PC-9 (cell line): ENCODE results near the gene MAT1A. TPM values are rescaled to one million over a fixed set of nuclear protein-coding genes. Genes with fewer than 3 reads are reported as not detected.
"Not testable (repeated sequence)": the region's sequence is repeated elsewhere in the genome, so short reads cannot be mapped to it uniquely, and the experiment has no call there.

Source experiments
- BruUV-seq: library from RNA; stranded (reverse); fragments of 400-500 nt; replicated peaks from 2 replicates; lab custom pipeline; 2021; lab: Mats Ljungman, UMichigan
- CTCF ChIA-PET: fragments of 300-600 bp; sonication (Branson Sonifier 250); formaldehyde crosslinking; loops from one replicate; lab custom pipeline; 2022; ENCODE audit warnings: antibody characterized with exemption; lab: Charles Lee
- POLR2A ChIA-PET: fragments of 300-600 bp; sonication (Branson Sonifier 250); formaldehyde crosslinking; loops from one replicate; lab custom pipeline; 2022; ENCODE audit warnings: antibody characterized with exemption; ENCODE audit not compliant: unreplicated experiment; lab: Charles Lee
- DNase-seq, 2 experiments: peaks; one replicate each; pipeline versions ENCODE4 v3.0.0 to v3.0.0-alpha.2; 2015 to 2022; ENCODE audit warnings: mixed read lengths in 1 of 2
- H2AFZ ChIP-seq: fragments of 200-600 bp; sonication (generic); 2 replicates; pipeline ENCODE4 v1.8.1; 2017; ENCODE audit warnings: antibody characterized with exemption
- H3F3A ChIP-seq: fragments of 200-600 bp; sonication (generic); 2 replicates; pipeline ENCODE4 v1.8.1; 2017; ENCODE audit warnings: antibody characterized with exemption, mild to moderate bottlenecking, low read depth; ENCODE audit not compliant: insufficient read depth
- H3K27ac ChIP-seq: fragments of 200-600 bp; sonication (generic); 2 replicates; pipeline ENCODE4 v1.6.1; 2016; ENCODE audit warnings: mixed run types
- H3K27me3 ChIP-seq: fragments of 200-600 bp; sonication (generic); 2 replicates; pipeline ENCODE4 v1.6.1; 2016; ENCODE audit warnings: low read depth, mixed run types; ENCODE audit not compliant: insufficient read depth
- H3K36me3 ChIP-seq: fragments of 200-600 bp; sonication (generic); 2 replicates; pipeline ENCODE4 v1.6.1; 2016; ENCODE audit warnings: low read depth, mixed run types
- H3K4me1 ChIP-seq: fragments of 200-600 bp; sonication (generic); replicated peaks from 2 replicates; pipeline ENCODE4 v1.6.1; 2016; ENCODE audit warnings: mixed run types; ENCODE audit not compliant: insufficient read depth
- H3K4me2 ChIP-seq: fragments of 200-600 bp; sonication (generic); 2 replicates; pipeline ENCODE4 v1.6.1; 2017; ENCODE audit warnings: mixed run types
- H3K4me3 ChIP-seq: fragments of 200-600 bp; sonication (generic); 2 replicates; pipeline ENCODE4 v1.6.1; 2016; ENCODE audit warnings: mixed run types
- H3K79me2 ChIP-seq: fragments of 200-600 bp; sonication (generic); 2 replicates; pipeline ENCODE4 v1.6.1; 2017; ENCODE audit warnings: low read depth, mixed run types
- H3K9me2 ChIP-seq: fragments of 200-600 bp; sonication (generic); 2 replicates; pipeline ENCODE4 v1.8.1; 2017; ENCODE audit warnings: mild to moderate bottlenecking; ENCODE audit not compliant: insufficient read depth
- H3K9me3 ChIP-seq: fragments of 200-600 bp; sonication (generic); 2 replicates; pipeline ENCODE4 v1.8.1; 2016; ENCODE audit warnings: low read depth; ENCODE audit not compliant: insufficient read depth
- H4K20me1 ChIP-seq: fragments of 200-600 bp; sonication (generic); 2 replicates; pipeline ENCODE4 v1.8.1; 2017; ENCODE audit not compliant: insufficient read depth
- CTCF ChIP-seq: fragments of 200-600 bp; sonication (generic); conservative IDR thresholded peaks from 2 replicates; pipeline ENCODE4 v1.6.1; 2017; ENCODE audit warnings: mixed run types, antibody characterized with exemption, mild to moderate bottlenecking, moderate library complexity
- EZH2 ChIP-seq: fragments of 200-600 bp; sonication (generic); IDR thresholded peaks from 2 replicates; pipeline ENCODE4 v1.8.0; 2017; ENCODE audit warnings: antibody characterized with exemption, low read depth
- intact Hi-C: fragments of 100-400 bp; cut with micrococcal nuclease; formaldehyde crosslinking; loops from one replicate; pipeline ENCODE4 v1.10.0; 2022; ENCODE audit not compliant: unreplicated experiment
- total RNA-seq: library from RNA; stranded (reverse); gene quantifications from 2 replicates; pipeline ENCODE4 v1.2.3, GENCODE V29; 2021

Gene MAT1A
- total RNA-seq, 1 experiment from 2014 or later, result not detected

GRCh38 chr10:80315391-80315790, 25.9 kb upstream of the MAT1A start:
- H3K4me3 ChIP-seq, result no peak overlapping the region
- no peak overlapping the region for H2AFZ ChIP-seq
- TF ChIP-seq EZH2 (no peak), CTCF (no peak)
- H3F3A ChIP-seq, result no peaks in the 10 kb centered on the region
- H3K27ac ChIP-seq, result no peak overlapping the region
- POLR2A ChIA-PET, result no interaction called here
- H4K20me1 ChIP-seq, result no peaks in the 10 kb centered on the region
- H3K9me2 ChIP-seq, result no peaks in the 10 kb centered on the region
- CTCF ChIA-PET, result no interaction called here
- no peak overlapping the region for H3K4me2 ChIP-seq
- no peak for DNase-seq
- H3K9me3 ChIP-seq, result no peaks in the 10 kb centered on the region; the same call in 1 of the 2 replicates
- no peaks in the 10 kb centered on the region for H3K4me1 ChIP-seq
- intact Hi-C loops, result no loop called here
- no peaks in the 10 kb centered on the region for H3K79me2 ChIP-seq
- H3K27me3 ChIP-seq, result peaks cover 7% of the 10 kb centered on the region; the same call in 1 of the 2 replicates
- no peaks in the 10 kb centered on the region for H3K36me3 ChIP-seq
- BruUV-seq, result no TSS peak

- no peaks in the 10 kb centered on the region for H3K36me3 ChIP-seq
- no TSS peak for BruUV-seq
- no peak overlapping the region for H3K27ac ChIP-seq
- H3K79me2 ChIP-seq, result no peaks in the 10 kb centered on the region
- CTCF ChIA-PET, result no interaction called here
- H4K20me1 ChIP-seq, result no peaks in the 10 kb centered on the region
- no peaks in the 10 kb centered on the region; the same call in 1 of the 2 replicates for H3K9me3 ChIP-seq
- no peak for DNase-seq
- H3K4me3 ChIP-seq, result no peak overlapping the region
- intact Hi-C loops, result no loop called here
- H3K27me3 ChIP-seq, result 0 out of 2 replicates have a peak, but pooled peaks cover 7% of the 10 kb centered on the region
- no peaks in the 10 kb centered on the region for H3K9me2 ChIP-seq
- no peaks in the 10 kb centered on the region for H3F3A ChIP-seq
- no peaks in the 10 kb centered on the region for H3K4me1 ChIP-seq
- TF ChIP-seq EZH2, result no peak
- TF ChIP-seq CTCF, result no peak
- no peak overlapping the region for H3K4me2 ChIP-seq
- POLR2A ChIA-PET, result no interaction called here
- H2AFZ ChIP-seq, result no peak overlapping the region
Observed at GRCh38 chr10:80313523-80313922, 24.1 kb upstream of the MAT1A start.

- CTCF ChIA-PET, H3K27ac ChIP-seq, H3K9me2 ChIP-seq, H3K9me3 ChIP-seq, H3K4me1 ChIP-seq, POLR2A ChIA-PET, DNase-seq, H3K4me3 ChIP-seq, H4K20me1 ChIP-seq, H3F3A ChIP-seq, intact Hi-C loops, H2AFZ ChIP-seq, H3K4me2 ChIP-seq, H3K36me3 ChIP-seq, H3K79me2 ChIP-seq, BruUV-seq: not testable (repeated sequence)
- peaks cover 15% of the 10 kb centered on the region for H3K27me3 ChIP-seq
Observed at GRCh38 chr10:80305989-80306388, 16.5 kb upstream of the MAT1A start.

- Histone ChIP-seq H2AFZ (no peak overlapping the region), H4K20me1 (no peaks in the 10 kb centered on the region), H3F3A (no peaks in the 10 kb centered on the region), H3K27me3 (peaks cover 51% of the 10 kb centered on the region), H3K9me2 (no peaks in the 10 kb centered on the region; the same call in 1 of the 2 replicates), H3K4me1 (no peaks in the 10 kb centered on the region), H3K9me3 (peaks cover 9% of the 10 kb centered on the region; the same call in 1 of the 2 replicates), H3K4me3 (no peak overlapping the region), H3K36me3 (no peaks in the 10 kb centered on the region), H3K4me2 (no peak overlapping the region), H3K79me2 (no peaks in the 10 kb centered on the region), H3K27ac (no peak overlapping the region)
- BruUV-seq, result no TSS peak
- intact Hi-C loops, result no loop called here
- ChIA-PET CTCF (no interaction called here), POLR2A (no interaction called here)
- no peak for DNase-seq
- no peak for TF ChIP-seq CTCF
- TF ChIP-seq EZH2, result no peak
Observed at GRCh38 chr10:80296942-80297341, 7.5 kb upstream of the MAT1A start.
